ENCODE results near the gene DERL3.

DNA sequence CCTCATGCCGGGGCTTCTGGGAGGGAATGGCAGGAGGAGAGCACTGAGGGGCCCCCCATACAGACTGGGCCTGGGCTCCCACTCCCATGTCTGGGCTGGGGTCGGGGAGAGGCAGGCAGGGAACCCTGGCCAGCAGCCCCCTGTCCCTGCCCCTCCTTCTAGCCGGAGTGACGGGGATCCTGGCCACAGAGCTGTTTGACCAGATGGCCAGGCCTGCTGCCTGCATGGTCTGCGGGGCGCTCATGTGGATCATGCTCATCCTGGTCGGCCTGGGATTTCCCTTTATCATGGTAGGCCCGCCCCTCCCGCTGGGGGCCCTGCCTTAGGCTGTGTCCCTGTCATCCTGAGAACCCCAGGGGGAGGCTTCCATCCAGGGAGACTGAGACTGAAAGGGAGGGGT, 45.3 kb upstream of the DERL3 start:
- TF ChIP-seq EZH2 (optimal IDR thresholded peaks at IDR 0.05; ENCODE audit: low read depth, low read length), result no peak
- TF ChIP-seq, protein P1, sequence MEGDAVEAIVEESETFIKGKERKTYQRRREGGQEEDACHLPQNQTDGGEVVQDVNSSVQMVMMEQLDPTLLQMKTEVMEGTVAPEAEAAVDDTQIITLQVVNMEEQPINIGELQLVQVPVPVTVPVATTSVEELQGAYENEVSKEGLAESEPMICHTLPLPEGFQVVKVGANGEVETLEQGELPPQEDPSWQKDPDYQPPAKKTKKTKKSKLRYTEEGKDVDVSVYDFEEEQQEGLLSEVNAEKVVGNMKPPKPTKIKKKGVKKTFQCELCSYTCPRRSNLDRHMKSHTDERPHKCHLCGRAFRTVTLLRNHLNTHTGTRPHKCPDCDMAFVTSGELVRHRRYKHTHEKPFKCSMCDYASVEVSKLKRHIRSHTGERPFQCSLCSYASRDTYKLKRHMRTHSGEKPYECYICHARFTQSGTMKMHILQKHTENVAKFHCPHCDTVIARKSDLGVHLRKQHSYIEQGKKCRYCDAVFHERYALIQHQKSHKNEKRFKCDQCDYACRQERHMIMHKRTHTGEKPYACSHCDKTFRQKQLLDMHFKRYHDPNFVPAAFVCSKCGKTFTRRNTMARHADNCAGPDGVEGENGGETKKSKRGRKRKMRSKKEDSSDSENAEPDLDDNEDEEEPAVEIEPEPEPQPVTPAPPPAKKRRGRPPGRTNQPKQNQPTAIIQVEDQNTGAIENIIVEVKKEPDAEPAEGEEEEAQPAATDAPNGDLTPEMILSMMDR (IDR thresholded peaks at IDR 0.05; ENCODE audit: low read length), result no peak
- TF ChIP-seq EZH2phosphoT487 (IDR thresholded peaks at IDR 0.05; ENCODE audit: low read length), result no peak

All from MM.1S (cell line).